ENCODE measurements around the gene HNRNPD.

DNA sequence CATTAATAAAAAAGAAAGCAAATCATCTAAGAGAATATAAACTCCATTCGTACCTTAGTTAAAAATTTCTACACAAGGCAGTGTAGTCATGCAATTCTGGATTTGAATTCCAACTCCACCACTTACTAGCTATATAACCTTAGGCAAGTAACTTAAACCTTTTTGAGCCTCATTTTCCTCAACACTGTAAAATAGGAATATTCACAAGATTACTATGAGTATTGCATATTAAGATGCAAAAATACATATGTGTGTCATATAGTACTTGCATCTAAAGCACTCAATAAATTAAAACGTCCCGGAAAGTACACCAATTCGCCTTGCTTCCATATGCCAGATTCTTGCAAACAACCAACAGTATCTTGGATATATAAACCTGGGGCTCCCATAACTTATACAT lies 42.0 kb downstream of the HNRNPD start:
- TF ChIP-seq CTCF (IDR thresholded peaks at IDR 0.05) (no peak), EP300 (IDR thresholded peaks at IDR 0.05) (no peak), POLR2A (IDR thresholded peaks at IDR 0.05) (no peak), POLR2AphosphoS5 (IDR thresholded peaks at IDR 0.05) (no peak)

Data from upper lobe of left lung (tissue), 4 donors.